Measurements from ENCODE around the gene ARHGEF4. TPM values are rescaled to one million over a fixed set of nuclear protein-coding genes. Genes with fewer than 3 reads are reported as not detected.

ARHGEF4 gene
- total RNA-seq, 1 experiment from 2014 or later: 21.8 TPM

- ATAC-seq: no peak
- ChIA-PET CTCF (interaction anchor here (0.7 kb wide), 1 partner anchor 55 kb away, joined by 3 read pairs; no protein-coding TSS in a partner anchor), POLR2A (no interaction called here)
- Mint-ChIP-seq H3K4me1 (peaks cover 18% of the 10 kb centered on the region), H3K4me3 (no peak overlapping the region), H3K27ac (no peak overlapping the region), H3K36me3 (peaks cover 74% of the 10 kb centered on the region), H3K9me3 (no peaks in the 10 kb centered on the region), H3K27me3 (ENCODE audit: low read depth) (no peaks in the 10 kb centered on the region)
- DNase-seq (ENCODE audit: low spot score): no peak
- TF ChIP-seq AR (CRISPR knock-in tag; IDR thresholded peaks at IDR 0.05): no peak
- TF ChIP-seq ELF4 (CRISPR knock-in tag; IDR thresholded peaks at IDR 0.05; ENCODE audit: low read depth): no peak
- TF ChIP-seq, protein P1, sequence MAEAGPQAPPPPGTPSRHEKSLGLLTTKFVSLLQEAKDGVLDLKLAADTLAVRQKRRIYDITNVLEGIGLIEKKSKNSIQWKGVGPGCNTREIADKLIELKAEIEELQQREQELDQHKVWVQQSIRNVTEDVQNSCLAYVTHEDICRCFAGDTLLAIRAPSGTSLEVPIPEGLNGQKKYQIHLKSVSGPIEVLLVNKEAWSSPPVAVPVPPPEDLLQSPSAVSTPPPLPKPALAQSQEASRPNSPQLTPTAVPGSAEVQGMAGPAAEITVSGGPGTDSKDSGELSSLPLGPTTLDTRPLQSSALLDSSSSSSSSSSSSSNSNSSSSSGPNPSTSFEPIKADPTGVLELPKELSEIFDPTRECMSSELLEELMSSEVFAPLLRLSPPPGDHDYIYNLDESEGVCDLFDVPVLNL (CRISPR knock-in tag; IDR thresholded peaks at IDR 0.05; ENCODE audit: borderline replicate concordance, low read depth): no peak
- no peak for TF ChIP-seq SMAD4 (CRISPR knock-in tag; IDR thresholded peaks at IDR 0.05)
- TF ChIP-seq MYBL2 (CRISPR knock-in tag; IDR thresholded peaks at IDR 0.05): no peak
- TF ChIP-seq HMGA2 (CRISPR knock-in tag; IDR thresholded peaks at IDR 0.05): no peak
- TF ChIP-seq NR2C2 (CRISPR knock-in tag; IDR thresholded peaks at IDR 0.05): no peak
- no peak for TF ChIP-seq STAT6 (CRISPR knock-in tag; conservative IDR thresholded peaks at IDR 0.05; ENCODE audit: low read depth)
Measured at GRCh38 chr2:131076707-131077106, 240.0 kb downstream of the ARHGEF4 start.

DNA sequence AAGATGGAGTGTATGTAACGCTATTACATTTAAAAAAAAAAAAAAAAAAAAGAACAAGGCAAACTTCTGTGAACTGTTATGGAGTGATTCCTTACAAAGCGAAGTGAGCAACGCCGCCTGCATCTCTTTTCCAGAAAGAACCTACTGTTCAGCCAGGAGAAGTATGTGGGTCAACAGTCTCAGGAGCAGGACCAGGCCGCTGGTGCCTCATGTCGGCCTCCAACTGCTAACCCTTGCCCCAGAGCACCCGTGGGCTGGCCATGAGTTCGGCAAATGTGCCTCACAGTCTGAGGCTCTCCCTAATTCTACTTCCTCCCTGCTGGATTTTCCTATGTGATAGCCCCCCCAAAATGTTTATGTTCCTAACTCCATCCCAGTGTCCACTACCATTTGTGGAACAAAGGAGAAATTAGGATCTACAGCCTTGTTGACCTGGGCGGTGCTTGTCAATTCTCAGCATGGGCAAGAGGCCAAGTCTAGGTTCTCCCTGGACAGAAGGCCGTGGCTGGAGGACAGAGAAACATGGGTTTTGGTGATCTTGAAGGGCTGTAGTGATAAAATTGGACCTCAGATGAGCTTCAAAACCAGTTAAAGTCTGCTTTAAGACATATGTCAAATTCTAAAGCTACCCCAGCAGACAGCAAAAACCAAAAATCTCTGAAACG lies 240.6 kb downstream of the ARHGEF4 start:
- peaks cover 76% of the 10 kb centered on the region for H3K36me3 Mint-ChIP-seq
- H3K9me3 Mint-ChIP-seq: no peaks in the 10 kb centered on the region
- POLR2A ChIA-PET: no interaction called here
- CTCF ChIA-PET: no interaction called here
- H3K27ac Mint-ChIP-seq: peak overlapping the region; percentile 57; the same call in 1 of the 2 replicates
- H3K27me3 Mint-ChIP-seq (ENCODE audit: low read depth): no peaks in the 10 kb centered on the region
- peaks cover 23% of the 10 kb centered on the region for H3K4me1 Mint-ChIP-seq
- TF ChIP-seq PRRX2 (CRISPR knock-in tag; IDR thresholded peaks at IDR 0.05): no peak
- ATAC-seq (no peak), DNase-seq (ENCODE audit: low spot score) (no peak)
- no peak overlapping the region for H3K4me3 Mint-ChIP-seq

- no peak overlapping the region for H3K4me3 Mint-ChIP-seq
- ChIA-PET POLR2A (no interaction called here), CTCF (no interaction called here)
- no peaks in the 10 kb centered on the region for H3K9me3 Mint-ChIP-seq
- H3K4me1 Mint-ChIP-seq: peaks cover 27% of the 10 kb centered on the region
- peaks cover 80% of the 10 kb centered on the region for H3K36me3 Mint-ChIP-seq
- ATAC-seq: no peak
- no peaks in the 10 kb centered on the region for H3K27me3 Mint-ChIP-seq (ENCODE audit: low read depth)
- peak overlapping the region; percentile 57 for H3K27ac Mint-ChIP-seq
- no peak for DNase-seq (ENCODE audit: low spot score)
- no peak for TF ChIP-seq NFYB (CRISPR knock-in tag; conservative IDR thresholded peaks at IDR 0.05; ENCODE audit: low read depth)
- no peak for TF ChIP-seq JUN (CRISPR knock-in tag; IDR thresholded peaks at IDR 0.05)
- TF ChIP-seq SP1 (CRISPR knock-in tag; conservative IDR thresholded peaks at IDR 0.05): no peak
- TF ChIP-seq, protein P2, sequence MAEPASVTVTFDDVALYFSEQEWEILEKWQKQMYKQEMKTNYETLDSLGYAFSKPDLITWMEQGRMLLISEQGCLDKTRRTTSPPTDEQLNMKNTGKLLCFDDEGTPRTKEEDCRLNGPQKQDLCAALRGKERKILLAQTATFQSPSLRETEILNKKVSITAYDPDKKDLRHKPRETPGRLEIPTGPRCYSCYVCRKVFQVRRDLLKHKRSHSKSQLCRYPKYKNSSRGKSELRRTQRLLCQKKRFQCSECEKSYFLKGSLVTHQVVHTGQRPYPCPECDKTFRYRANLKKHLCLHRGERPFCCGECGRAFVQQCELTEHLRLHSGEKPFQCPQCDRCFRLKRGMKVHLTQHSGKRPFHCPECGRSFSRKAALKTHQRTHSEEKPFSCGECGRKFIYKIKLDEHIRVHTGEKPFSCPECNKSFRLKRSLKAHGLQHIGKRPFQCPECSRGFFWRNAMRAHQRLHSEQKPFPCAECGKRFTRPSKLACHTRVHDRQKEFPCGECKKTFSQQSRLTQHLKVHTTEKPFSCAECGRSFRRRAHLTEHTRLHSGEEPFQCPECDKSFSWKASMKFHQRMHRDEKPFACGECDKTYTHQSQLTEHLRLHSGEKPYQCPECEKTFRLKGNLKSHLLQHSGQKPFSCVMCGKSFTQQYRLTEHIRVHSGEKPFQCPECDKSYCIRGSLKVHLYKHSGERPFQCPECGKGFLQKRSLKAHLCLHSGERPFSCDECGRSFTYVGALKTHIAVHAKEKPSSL (CRISPR knock-in tag; conservative IDR thresholded peaks at IDR 0.05): no peak
- TF ChIP-seq ZNF219 (CRISPR knock-in tag; IDR thresholded peaks at IDR 0.05; ENCODE audit: borderline replicate concordance): no peak
- TF ChIP-seq FOXJ3 (CRISPR knock-in tag; IDR thresholded peaks at IDR 0.05; ENCODE audit: borderline replicate concordance): no peak
- no peak for TF ChIP-seq AFF4 (CRISPR knock-in tag; IDR thresholded peaks at IDR 0.05; ENCODE audit: borderline replicate concordance)
- no peak for TF ChIP-seq USF1 (CRISPR knock-in tag; IDR thresholded peaks at IDR 0.05)
- no peak for TF ChIP-seq TP53 (CRISPR knock-in tag; IDR thresholded peaks at IDR 0.05)
Measured at GRCh38 chr2:131077966-131078365, 241.3 kb downstream of the ARHGEF4 start.
